SK-N-SH (cell line): ENCODE results near the gene MEF2D. TPM values are rescaled to one million over a fixed set of nuclear protein-coding genes. Genes with fewer than 3 reads are reported as not detected.

Experiments used
- CTCF ChIA-PET: fragments of 300-600, 350-600 bp; formaldehyde crosslinking; extraction: SDS; loops from one replicate; lab custom pipeline; 2021; lab: Yijun Ruan, JAX
- POLR2A ChIA-PET: fragments of 350-600 bp; sonication (Branson Sonifier 250); formaldehyde crosslinking; extraction: SDS; loops from one replicate; lab custom pipeline; 2020; ENCODE audit warnings: antibody characterized with exemption, inconsistent platforms; lab: Yijun Ruan, JAX
- DNase-seq: peaks from one replicate; pipeline ENCODE4 v3.0.0; 2012
- H2AFZ ChIP-seq: fragments of 200-600 bp; sonication (generic); 2 replicates; pipeline ENCODE4 v1.8.1; 2016; ENCODE audit warnings: antibody characterized with exemption, mild to moderate bottlenecking, low read depth
- H3F3A ChIP-seq: fragments of 200-600 bp; sonication (generic); replicated peaks from 2 replicates; pipeline ENCODE3; 2016; ENCODE audit warnings: antibody characterized with exemption, mild to moderate bottlenecking; ENCODE audit not compliant: insufficient read depth
- H3K27ac ChIP-seq, 2 experiments: fragments of 200-500 bp in 1 of 2; fragments of 200-600 bp in 1 of 2; sonication (Bioruptor generic) in 1 of 2; sonication (generic), shearing (Covaris generic) in 1 of 2; 2 replicates each; pipeline versions ENCODE4 v1.5.1 to v1.6.1; 2014 to 2016; ENCODE audit warnings: low read depth in 2 of 2, inconsistent platforms in 1 of 2, low read length in 1 of 2, mild to moderate bottlenecking in 1 of 2, mixed read lengths in 1 of 2
- H3K27me3 ChIP-seq: fragments of 200-600 bp; sonication (generic), shearing (Covaris generic); 2 replicates; pipeline ENCODE4 v1.6.1; 2016; ENCODE audit warnings: mixed run types; ENCODE audit not compliant: insufficient read depth
- H3K36me3 ChIP-seq, 2 experiments: fragments of 200-500 bp in 1 of 2; fragments of 200-600 bp in 1 of 2; sonication (Bioruptor generic) in 1 of 2; sonication (generic) in 1 of 2; replicated peaks in 1 of 2; 2 replicates each; pipeline versions ENCODE3 to v1.5.1; 2014 to 2016; ENCODE audit warnings: low read length in 1 of 2, mild to moderate bottlenecking in 1 of 2; ENCODE audit not compliant: insufficient read depth in 2 of 2, control insufficient read depth in 1 of 2
- H3K4me1 ChIP-seq, 2 experiments: fragments of 200-500 bp in 1 of 2; fragments of 200-600 bp in 1 of 2; sonication (Bioruptor generic) in 1 of 2; sonication (generic), shearing (Covaris generic) in 1 of 2; 2 replicates each; pipeline versions ENCODE4 v1.5.1 to v1.6.1; 2014 to 2016; ENCODE audit warnings: low read depth in 1 of 2, low read length in 1 of 2, mixed run types in 1 of 2; ENCODE audit not compliant: insufficient read depth in 2 of 2, control insufficient read depth in 1 of 2
- H3K4me2 ChIP-seq: fragments of 200-600 bp; sonication (generic), shearing (Covaris generic); 2 replicates; pipeline ENCODE4 v1.6.1; 2017; ENCODE audit warnings: mixed run types
- H3K4me3 ChIP-seq, 2 experiments: fragments of 200-500 bp in 1 of 2; fragments of 200-600 bp in 1 of 2; sonication (Bioruptor generic) in 1 of 2; sonication (generic), shearing (Covaris generic) in 1 of 2; 2 replicates each; pipeline versions ENCODE4 v1.5.1 to v1.8.1; 2014 to 2016; ENCODE audit warnings: low read depth in 2 of 2, inconsistent platforms in 1 of 2, low read length in 1 of 2, mild to moderate bottlenecking in 1 of 2, mixed read lengths in 1 of 2, moderate library complexity in 1 of 2
- H3K79me2 ChIP-seq: fragments of 200-600 bp; sonication (generic); 2 replicates; pipeline ENCODE4 v1.8.1; 2017; ENCODE audit warnings: mild to moderate bottlenecking; ENCODE audit not compliant: insufficient read depth
- H3K9ac ChIP-seq: fragments of 200-600 bp; sonication (generic); 2 replicates; pipeline ENCODE4 v1.6.1; 2017; ENCODE audit warnings: mixed run types
- H3K9me2 ChIP-seq: fragments of 200-600 bp; sonication (generic); 2 replicates; pipeline ENCODE4 v1.6.1; 2017; ENCODE audit warnings: mixed run types
- H3K9me3 ChIP-seq: fragments of 200-600 bp; sonication (generic); 2 replicates; pipeline ENCODE4 v1.6.1; 2017; ENCODE audit warnings: mixed run types, mild to moderate bottlenecking, moderate library complexity
- H4K20me1 ChIP-seq: fragments of 200-600 bp; sonication (generic); 2 replicates; pipeline ENCODE4 v1.6.1; 2017; ENCODE audit warnings: mild to moderate bottlenecking, mixed run types; ENCODE audit not compliant: insufficient read depth
- CHD2 ChIP-seq: fragments of 150-350 bp; IDR thresholded peaks from 2 replicates; pipeline ENCODE4 v1.6.1; 2018; ENCODE audit warnings: low read length; ENCODE audit not compliant: partially characterized antibody
- ELF1 ChIP-seq: IDR thresholded peaks from 2 replicates; pipeline ENCODE4 v1.4.0; 2012
- FOXJ3 ChIP-seq: sonication (generic); formaldehyde crosslinking; IDR thresholded peaks from 2 replicates; pipeline ENCODE4 v1.5.1; 2020; ENCODE audit warnings: mild to moderate bottlenecking, missing genetic modification reagents
- FOXM1 ChIP-seq: IDR thresholded peaks from 2 replicates; pipeline ENCODE4 v1.4.0; 2012; ENCODE audit warnings: low read depth, mild to moderate bottlenecking
- GATA2 ChIP-seq: sonication (generic); formaldehyde crosslinking; IDR thresholded peaks from 2 replicates; pipeline ENCODE4 v1.5.0; 2020; ENCODE audit warnings: mild to moderate bottlenecking, missing genetic modification reagents
- IRF3 ChIP-seq: fragments of 150-350 bp; IDR thresholded peaks from 2 replicates; pipeline ENCODE4 v1.6.1; 2016; ENCODE audit warnings: mild to moderate bottlenecking, low read depth, low read length
- JUND ChIP-seq: IDR thresholded peaks from 2 replicates; pipeline ENCODE4 v1.4.0; 2012
- MAX ChIP-seq: IDR thresholded peaks from 2 replicates; pipeline ENCODE4 v1.4.0; 2012; ENCODE audit warnings: low read depth
- MXI1 ChIP-seq: IDR thresholded peaks from 2 replicates; pipeline ENCODE4 v1.6.1; 2012; ENCODE audit warnings: mild to moderate bottlenecking, low read depth, low read length, improper control_type of control experiment
- POLR2AphosphoS5 ChIP-seq: IDR thresholded peaks from 2 replicates; pipeline ENCODE4 v1.6.1; 2012; ENCODE audit warnings: low read depth, low read length
- RCOR1 ChIP-seq: fragments of 150-350 bp; IDR thresholded peaks from 2 replicates; pipeline ENCODE4 v1.6.1; 2017; ENCODE audit warnings: antibody characterized with exemption, low read length
- RFX5 ChIP-seq: IDR thresholded peaks from 2 replicates; pipeline ENCODE4 v1.6.1; 2012; ENCODE audit warnings: mild to moderate bottlenecking, improper control_type of control experiment, low read length
- RXRA ChIP-seq: IDR thresholded peaks from 2 replicates; pipeline ENCODE4 v1.4.0; 2012; ENCODE audit warnings: low read depth, mild to moderate bottlenecking, borderline replicate concordance
- SIN3A ChIP-seq: IDR thresholded peaks from 2 replicates; pipeline ENCODE4 v1.6.1; 2012; ENCODE audit warnings: low read depth, mild to moderate bottlenecking, low read length, moderate library complexity, borderline replicate concordance
- SMC3 ChIP-seq: IDR thresholded peaks from 2 replicates; pipeline ENCODE4 v1.6.1; 2012; ENCODE audit warnings: low read depth, low read length, improper control_type of control experiment
- TEAD4 ChIP-seq: IDR thresholded peaks from 2 replicates; pipeline ENCODE4 v1.4.0; 2012; ENCODE audit warnings: mild to moderate bottlenecking, borderline replicate concordance; ENCODE audit not compliant: insufficient read depth
- USF2 ChIP-seq: fragments of 150-350 bp; IDR thresholded peaks from 2 replicates; pipeline ENCODE4 v1.6.1; 2017; ENCODE audit warnings: antibody characterized with exemption, low read length, low read depth, borderline replicate concordance
- YY1 ChIP-seq: IDR thresholded peaks from 2 replicates; pipeline ENCODE4 v1.4.0; 2012; ENCODE audit warnings: low read depth, mild to moderate bottlenecking
- WGBS: methylation state at CpG from one replicate; pipeline ENCODE4 v1.1.6; 2017; ENCODE audit warnings: low lambda C conversion rate; 5-methylcytosine and 5-hydroxymethylcytosine counted together
- polyA plus RNA-seq, 3 experiments: library from polyadenylated mRNA; depleted of rRNA; stranded (reverse); fragments of >200 nt; gene quantifications; 2 replicates each; pipeline ENCODE4 v1.2.3, GENCODE V29; 2012
- TF ChIP-seq, protein P1 (sequence below): IDR thresholded peaks from 2 replicates; pipeline ENCODE4 v1.4.0; 2012; ENCODE audit warnings: low read depth, borderline replicate concordance
- TF ChIP-seq, protein P2 (sequence below): IDR thresholded peaks from 2 replicates; pipeline ENCODE4 v1.6.1; 2012; ENCODE audit warnings: mild to moderate bottlenecking, low read depth, low read length, moderate library complexity

The MEF2D gene
- polyA plus RNA-seq, 1 of the 3 experiments (the other 2 are of a cell fraction) = 14.3 TPM

- TF ChIP-seq USF2 = peak; percentile 84
- 0 out of 2 replicates have a peak, but pooled peaks have one; percentile 6 for TF ChIP-seq FOXM1
- TF ChIP-seq, protein P1, sequence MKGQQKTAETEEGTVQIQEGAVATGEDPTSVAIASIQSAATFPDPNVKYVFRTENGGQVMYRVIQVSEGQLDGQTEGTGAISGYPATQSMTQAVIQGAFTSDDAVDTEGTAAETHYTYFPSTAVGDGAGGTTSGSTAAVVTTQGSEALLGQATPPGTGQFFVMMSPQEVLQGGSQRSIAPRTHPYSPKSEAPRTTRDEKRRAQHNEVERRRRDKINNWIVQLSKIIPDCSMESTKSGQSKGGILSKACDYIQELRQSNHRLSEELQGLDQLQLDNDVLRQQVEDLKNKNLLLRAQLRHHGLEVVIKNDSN = peak; percentile 89
- peak; percentile 95 for TF ChIP-seq MXI1
- peak; percentile 59; the same call in 1 of the 2 replicates for TF ChIP-seq YY1
Observed at GRCh38 chr1:156456625-156457465, 43.7 kb downstream of the MEF2D start (continued).

DNA sequence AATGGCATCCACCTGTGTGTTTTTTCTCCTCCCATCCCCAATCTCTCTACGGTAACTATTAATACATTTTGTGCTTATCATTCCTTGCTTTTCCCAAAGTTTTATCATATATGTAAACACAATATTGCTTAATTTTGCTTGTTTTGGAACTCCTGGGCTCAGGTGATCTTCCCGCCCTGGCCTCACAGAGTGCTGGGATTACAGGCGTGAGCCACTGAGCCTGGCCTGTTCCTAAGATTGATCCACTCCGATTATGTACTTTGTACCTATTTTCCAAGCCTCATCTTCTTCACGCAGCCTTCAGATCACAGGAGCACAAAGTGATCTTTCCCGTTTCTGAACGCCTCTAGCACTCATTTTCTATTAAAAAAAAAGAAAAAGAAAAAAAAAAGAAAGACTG is 45.2 kb downstream of the MEF2D start:
- Histone ChIP-seq H3K36me3 (no peaks in the 10 kb centered on the region), H3K4me1 (peaks cover 3 to 5% of the 10 kb centered on the region in 2 experiments; a peak in 2 of 4 replicates), H2AFZ (no peak overlapping the region; the same call in 1 of the 2 replicates), H3K9ac (no peak overlapping the region), H3K27me3 (no peaks in the 10 kb centered on the region), H3K9me3 (no peaks in the 10 kb centered on the region), H3K4me3 (no peak overlapping the region), H3K27ac (no peak overlapping the region), H3F3A (peaks cover 34% of the 10 kb centered on the region), H3K4me2 (no peak overlapping the region), H4K20me1 (no peaks in the 10 kb centered on the region), H3K9me2 (no peaks in the 10 kb centered on the region), H3K79me2 (no peaks in the 10 kb centered on the region)
- ChIA-PET CTCF (interaction anchor here (0.7 to 2.9 kb wide), 11 partner anchors 9 to 131 kb away, joined by 3 to 33 read pairs (median 5); partner anchors contain the start of gene MEF2D), POLR2A (no interaction called here)
- WGBS = 91% methylated on average over 7 of the region's 7 CpGs
- TF ChIP-seq IRF3 = no peak
- no peak for TF ChIP-seq MAX
- no peak for TF ChIP-seq RCOR1
- TF ChIP-seq, protein P2, sequence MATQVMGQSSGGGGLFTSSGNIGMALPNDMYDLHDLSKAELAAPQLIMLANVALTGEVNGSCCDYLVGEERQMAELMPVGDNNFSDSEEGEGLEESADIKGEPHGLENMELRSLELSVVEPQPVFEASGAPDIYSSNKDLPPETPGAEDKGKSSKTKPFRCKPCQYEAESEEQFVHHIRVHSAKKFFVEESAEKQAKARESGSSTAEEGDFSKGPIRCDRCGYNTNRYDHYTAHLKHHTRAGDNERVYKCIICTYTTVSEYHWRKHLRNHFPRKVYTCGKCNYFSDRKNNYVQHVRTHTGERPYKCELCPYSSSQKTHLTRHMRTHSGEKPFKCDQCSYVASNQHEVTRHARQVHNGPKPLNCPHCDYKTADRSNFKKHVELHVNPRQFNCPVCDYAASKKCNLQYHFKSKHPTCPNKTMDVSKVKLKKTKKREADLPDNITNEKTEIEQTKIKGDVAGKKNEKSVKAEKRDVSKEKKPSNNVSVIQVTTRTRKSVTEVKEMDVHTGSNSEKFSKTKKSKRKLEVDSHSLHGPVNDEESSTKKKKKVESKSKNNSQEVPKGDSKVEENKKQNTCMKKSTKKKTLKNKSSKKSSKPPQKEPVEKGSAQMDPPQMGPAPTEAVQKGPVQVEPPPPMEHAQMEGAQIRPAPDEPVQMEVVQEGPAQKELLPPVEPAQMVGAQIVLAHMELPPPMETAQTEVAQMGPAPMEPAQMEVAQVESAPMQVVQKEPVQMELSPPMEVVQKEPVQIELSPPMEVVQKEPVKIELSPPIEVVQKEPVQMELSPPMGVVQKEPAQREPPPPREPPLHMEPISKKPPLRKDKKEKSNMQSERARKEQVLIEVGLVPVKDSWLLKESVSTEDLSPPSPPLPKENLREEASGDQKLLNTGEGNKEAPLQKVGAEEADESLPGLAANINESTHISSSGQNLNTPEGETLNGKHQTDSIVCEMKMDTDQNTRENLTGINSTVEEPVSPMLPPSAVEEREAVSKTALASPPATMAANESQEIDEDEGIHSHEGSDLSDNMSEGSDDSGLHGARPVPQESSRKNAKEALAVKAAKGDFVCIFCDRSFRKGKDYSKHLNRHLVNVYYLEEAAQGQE = no peak
- TF ChIP-seq MXI1 = no peak
- no peak for TF ChIP-seq GATA2
- TF ChIP-seq RFX5 = no peak
- TF ChIP-seq CHD2 = no peak
- no peak for TF ChIP-seq RXRA
- TF ChIP-seq USF2 = no peak
- no peak for TF ChIP-seq ELF1
- TF ChIP-seq FOXJ3 (CRISPR knock-in tag) = no peak
- no peak for TF ChIP-seq POLR2AphosphoS5
- no peak for TF ChIP-seq TEAD4
- TF ChIP-seq JUND = no peak
- TF ChIP-seq SIN3A = no peak
- TF ChIP-seq SMC3 = no peak
- no peak for DNase-seq
